Uterus (tissue), 2 donors: ENCODE data around the gene CDK4.

Experiments
- CTCF ChIP-seq, 4 experiments: fragments of 200-600 bp in 2 of 4; fragments of 450-650 bp in 2 of 4; sonication (generic) in 2 of 4; IDR thresholded peaks; one replicate each; pipeline ENCODE4 v1.5.1; 2016 to 2019; ENCODE audit warnings: antibody characterized with exemption in 4 of 4, mild to moderate bottlenecking in 2 of 4, moderate library complexity in 1 of 4
- POLR2A ChIP-seq, 2 donors: fragments of 450-650 bp; IDR thresholded peaks; one replicate each; pipeline ENCODE4 v1.6.1; 2016; ENCODE audit warnings: antibody characterized with exemption in 2 of 2, mild to moderate bottlenecking in 1 of 2, moderate library complexity in 1 of 2

GRCh38 chr12:57751788-57752667 lies at the start of gene CDK4:
- TF ChIP-seq CTCF (IDR thresholded peaks at IDR 0.05), result peak in 1 of 4 experiments; percentile 36
- peak; percentile 60 to 79 for TF ChIP-seq POLR2A (IDR thresholded peaks at IDR 0.05)
